PC-9 (cell line): ENCODE results near the gene GCLM. TPM values are rescaled to one million over a fixed set of nuclear protein-coding genes. Genes with fewer than 3 reads are reported as not detected.
"Not testable (repeated sequence)": the region's sequence is repeated elsewhere in the genome, so short reads cannot be mapped to it uniquely, and the experiment has no call there.

Source experiments
- BruUV-seq: library from RNA; stranded (reverse); fragments of 400-500 nt; replicated peaks from 2 replicates; lab custom pipeline; 2021; lab: Mats Ljungman, UMichigan
- CTCF ChIA-PET: fragments of 300-600 bp; sonication (Branson Sonifier 250); formaldehyde crosslinking; loops from one replicate; lab custom pipeline; 2022; ENCODE audit warnings: antibody characterized with exemption; lab: Charles Lee
- POLR2A ChIA-PET: fragments of 300-600 bp; sonication (Branson Sonifier 250); formaldehyde crosslinking; loops from one replicate; lab custom pipeline; 2022; ENCODE audit warnings: antibody characterized with exemption; ENCODE audit not compliant: unreplicated experiment; lab: Charles Lee
- DNase-seq, 2 experiments: peaks; one replicate each; pipeline versions ENCODE4 v3.0.0 to v3.0.0-alpha.2; 2015 to 2022; ENCODE audit warnings: mixed read lengths in 1 of 2
- H2AFZ ChIP-seq: fragments of 200-600 bp; sonication (generic); 2 replicates; pipeline ENCODE4 v1.8.1; 2017; ENCODE audit warnings: antibody characterized with exemption
- H3F3A ChIP-seq: fragments of 200-600 bp; sonication (generic); 2 replicates; pipeline ENCODE4 v1.8.1; 2017; ENCODE audit warnings: antibody characterized with exemption, mild to moderate bottlenecking, low read depth; ENCODE audit not compliant: insufficient read depth
- H3K27ac ChIP-seq: fragments of 200-600 bp; sonication (generic); 2 replicates; pipeline ENCODE4 v1.6.1; 2016; ENCODE audit warnings: mixed run types
- H3K27me3 ChIP-seq: fragments of 200-600 bp; sonication (generic); 2 replicates; pipeline ENCODE4 v1.6.1; 2016; ENCODE audit warnings: low read depth, mixed run types; ENCODE audit not compliant: insufficient read depth
- H3K36me3 ChIP-seq: fragments of 200-600 bp; sonication (generic); 2 replicates; pipeline ENCODE4 v1.6.1; 2016; ENCODE audit warnings: low read depth, mixed run types
- H3K4me1 ChIP-seq: fragments of 200-600 bp; sonication (generic); replicated peaks from 2 replicates; pipeline ENCODE4 v1.6.1; 2016; ENCODE audit warnings: mixed run types; ENCODE audit not compliant: insufficient read depth
- H3K4me2 ChIP-seq: fragments of 200-600 bp; sonication (generic); 2 replicates; pipeline ENCODE4 v1.6.1; 2017; ENCODE audit warnings: mixed run types
- H3K4me3 ChIP-seq: fragments of 200-600 bp; sonication (generic); 2 replicates; pipeline ENCODE4 v1.6.1; 2016; ENCODE audit warnings: mixed run types
- H3K79me2 ChIP-seq: fragments of 200-600 bp; sonication (generic); 2 replicates; pipeline ENCODE4 v1.6.1; 2017; ENCODE audit warnings: low read depth, mixed run types
- H3K9me2 ChIP-seq: fragments of 200-600 bp; sonication (generic); 2 replicates; pipeline ENCODE4 v1.8.1; 2017; ENCODE audit warnings: mild to moderate bottlenecking; ENCODE audit not compliant: insufficient read depth
- H3K9me3 ChIP-seq: fragments of 200-600 bp; sonication (generic); 2 replicates; pipeline ENCODE4 v1.8.1; 2016; ENCODE audit warnings: low read depth; ENCODE audit not compliant: insufficient read depth
- H4K20me1 ChIP-seq: fragments of 200-600 bp; sonication (generic); 2 replicates; pipeline ENCODE4 v1.8.1; 2017; ENCODE audit not compliant: insufficient read depth
- EZH2 ChIP-seq: fragments of 200-600 bp; sonication (generic); IDR thresholded peaks from 2 replicates; pipeline ENCODE4 v1.8.0; 2017; ENCODE audit warnings: antibody characterized with exemption, low read depth
- intact Hi-C: fragments of 100-400 bp; cut with micrococcal nuclease; formaldehyde crosslinking; loops from one replicate; pipeline ENCODE4 v1.10.0; 2022; ENCODE audit not compliant: unreplicated experiment
- total RNA-seq: library from RNA; stranded (reverse); gene quantifications from 2 replicates; pipeline ENCODE4 v1.2.3, GENCODE V29; 2021
- TF ChIP-seq, protein P1 (sequence below): fragments of 200-600 bp; sonication (generic); conservative IDR thresholded peaks from 2 replicates; pipeline ENCODE4 v1.6.1; 2017; ENCODE audit warnings: mixed run types, antibody characterized with exemption, mild to moderate bottlenecking, moderate library complexity

The GCLM gene
- total RNA-seq, 1 experiment from 2014 or later, result 270 TPM

DNA sequence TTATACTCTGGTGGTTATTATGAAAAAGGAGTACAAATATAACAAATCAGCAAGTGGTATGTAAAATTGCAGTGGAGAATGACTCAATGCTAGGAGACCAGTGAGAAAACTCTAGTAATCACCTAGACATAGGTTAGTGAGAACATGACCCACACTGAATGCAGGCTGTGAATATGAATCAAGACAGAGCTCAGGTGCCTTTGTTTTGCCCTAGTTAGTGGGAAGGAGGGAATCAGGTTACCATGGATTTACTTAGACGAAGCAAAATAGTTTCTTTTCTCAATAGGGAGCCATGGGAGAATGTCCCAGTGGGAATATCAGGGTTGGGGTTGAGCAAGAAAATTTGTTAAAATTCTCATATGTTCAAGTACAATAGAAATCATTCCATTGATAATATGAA is 10.6 kb upstream of the GCLM start:
- no peak overlapping the region for H3K4me2 ChIP-seq
- H4K20me1 ChIP-seq, result no peaks in the 10 kb centered on the region
- peak in 1 of 2 experiments; percentile 34 for DNase-seq
- CTCF ChIA-PET, result no interaction called here
- no peaks in the 10 kb centered on the region for H3K36me3 ChIP-seq
- TF ChIP-seq EZH2, result no peak
- TF ChIP-seq, protein P1, sequence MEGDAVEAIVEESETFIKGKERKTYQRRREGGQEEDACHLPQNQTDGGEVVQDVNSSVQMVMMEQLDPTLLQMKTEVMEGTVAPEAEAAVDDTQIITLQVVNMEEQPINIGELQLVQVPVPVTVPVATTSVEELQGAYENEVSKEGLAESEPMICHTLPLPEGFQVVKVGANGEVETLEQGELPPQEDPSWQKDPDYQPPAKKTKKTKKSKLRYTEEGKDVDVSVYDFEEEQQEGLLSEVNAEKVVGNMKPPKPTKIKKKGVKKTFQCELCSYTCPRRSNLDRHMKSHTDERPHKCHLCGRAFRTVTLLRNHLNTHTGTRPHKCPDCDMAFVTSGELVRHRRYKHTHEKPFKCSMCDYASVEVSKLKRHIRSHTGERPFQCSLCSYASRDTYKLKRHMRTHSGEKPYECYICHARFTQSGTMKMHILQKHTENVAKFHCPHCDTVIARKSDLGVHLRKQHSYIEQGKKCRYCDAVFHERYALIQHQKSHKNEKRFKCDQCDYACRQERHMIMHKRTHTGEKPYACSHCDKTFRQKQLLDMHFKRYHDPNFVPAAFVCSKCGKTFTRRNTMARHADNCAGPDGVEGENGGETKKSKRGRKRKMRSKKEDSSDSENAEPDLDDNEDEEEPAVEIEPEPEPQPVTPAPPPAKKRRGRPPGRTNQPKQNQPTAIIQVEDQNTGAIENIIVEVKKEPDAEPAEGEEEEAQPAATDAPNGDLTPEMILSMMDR, result no peak
- H2AFZ ChIP-seq, result no peak overlapping the region
- POLR2A ChIA-PET, result interaction anchor here (0.6 kb wide), 1 partner anchor 10 kb away, joined by 3 read pairs; the partner anchor contains the start of gene GCLM
- H3K27me3 ChIP-seq, result no peaks in the 10 kb centered on the region
- H3K4me3 ChIP-seq, result no peak overlapping the region
- intact Hi-C loops, result no loop called here
- H3K4me1 ChIP-seq, result no peaks in the 10 kb centered on the region
- H3K9me2 ChIP-seq, result no peaks in the 10 kb centered on the region; the same call in 1 of the 2 replicates
- no TSS peak for BruUV-seq
- peaks cover 3% of the 10 kb centered on the region; the same call in 1 of the 2 replicates for H3F3A ChIP-seq
- H3K79me2 ChIP-seq, result no peaks in the 10 kb centered on the region
- no peak overlapping the region for H3K27ac ChIP-seq
- no peaks in the 10 kb centered on the region for H3K9me3 ChIP-seq

DNA sequence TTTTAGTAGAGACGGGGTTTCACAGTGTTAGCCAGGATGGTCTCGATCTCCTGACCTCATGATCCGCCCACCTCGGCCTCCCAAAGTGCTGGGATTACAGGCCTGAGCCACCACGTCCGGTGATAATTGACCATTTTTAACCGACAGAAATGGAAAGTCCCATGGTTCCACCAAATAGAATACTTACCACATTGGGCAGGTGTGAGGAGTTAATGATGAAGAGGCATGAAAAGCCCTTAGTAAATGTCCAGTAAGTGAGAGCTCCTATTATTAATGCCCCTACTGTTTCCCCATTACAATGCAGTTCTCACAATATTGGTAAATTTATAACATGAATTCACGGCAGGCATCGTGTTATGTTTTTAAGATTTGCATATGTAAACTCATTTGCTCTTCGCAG is 8.1 kb upstream of the GCLM start:
- Histone ChIP-seq H3K9me2 (no peaks in the 10 kb centered on the region), H3K27ac (no peak overlapping the region), H4K20me1 (no peaks in the 10 kb centered on the region), H3K4me3 (no peak overlapping the region), H3K4me2 (no peak overlapping the region), H3K36me3 (no peaks in the 10 kb centered on the region), H3K27me3 (no peaks in the 10 kb centered on the region), H2AFZ (no peak overlapping the region), H3K4me1 (no peaks in the 10 kb centered on the region), H3F3A (peaks cover 3% of the 10 kb centered on the region; the same call in 1 of the 2 replicates), H3K79me2 (no peaks in the 10 kb centered on the region), H3K9me3 (no peaks in the 10 kb centered on the region)
- DNase-seq, result no peak
- intact Hi-C loops, result no loop called here
- TF ChIP-seq EZH2, result no peak
- TF ChIP-seq, protein P1, result no peak
- CTCF ChIA-PET, result no interaction called here
- POLR2A ChIA-PET, result no interaction called here
- BruUV-seq, result no TSS peak

DNA sequence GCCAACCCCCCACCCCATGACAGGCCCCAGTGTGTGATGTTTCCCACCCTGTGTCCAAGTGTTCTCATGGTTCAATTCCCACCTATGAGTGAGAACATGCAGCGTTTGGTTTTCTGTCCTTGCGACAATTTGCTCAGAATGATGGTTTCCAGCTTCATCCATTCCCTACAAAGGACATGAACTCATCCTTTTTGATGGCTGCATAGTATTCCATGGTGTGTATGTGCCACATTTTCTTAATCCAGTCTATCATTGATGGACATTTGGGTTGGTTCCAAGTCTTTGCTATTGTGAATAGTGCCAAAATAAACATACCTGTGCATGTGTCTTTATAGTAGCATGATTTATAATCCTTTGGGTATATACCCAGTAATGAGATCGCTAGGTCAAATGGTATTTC is 1.6 kb upstream of the GCLM start:
- H3K27ac ChIP-seq, H2AFZ ChIP-seq, intact Hi-C loops, H3K4me3 ChIP-seq, DNase-seq, H3K9me3 ChIP-seq, H3K4me2 ChIP-seq, H3K27me3 ChIP-seq, H3K9me2 ChIP-seq, BruUV-seq: not testable (repeated sequence)
- POLR2A ChIA-PET, result interaction anchor here (0.6 to 0.7 kb wide), 2 partner anchors 115 to 736 kb away, joined by 7 to 12 read pairs; no protein-coding TSS in a partner anchor
- CTCF ChIA-PET, result interaction anchor here (1.1 to 1.3 kb wide), 3 partner anchors 49 to 128 kb away, joined by 3 to 6 read pairs (median 3); no protein-coding TSS in a partner anchor
- Histone ChIP-seq H3F3A (peaks cover 11% of the 10 kb centered on the region), H3K79me2 (peaks cover 38% of the 10 kb centered on the region), H4K20me1 (peaks cover 22% of the 10 kb centered on the region), H3K36me3 (peaks cover 19% of the 10 kb centered on the region), H3K4me1 (peaks cover 18% of the 10 kb centered on the region)
